NCI-H1694 treated with DMSO at 0.1 percent for 48 hours (cell line): ENCODE measurements around the gene ANAPC1.
"Not testable (repeated sequence)": the region's sequence is repeated elsewhere in the genome, so short reads cannot be mapped to it uniquely, and the experiment has no call there.

ENCODE experiments used
- DNase-seq: peaks from one replicate; lab custom pipeline; 2025; lab: John Stamatoyannopoulos, UW

The ANAPC1 gene

DNA sequence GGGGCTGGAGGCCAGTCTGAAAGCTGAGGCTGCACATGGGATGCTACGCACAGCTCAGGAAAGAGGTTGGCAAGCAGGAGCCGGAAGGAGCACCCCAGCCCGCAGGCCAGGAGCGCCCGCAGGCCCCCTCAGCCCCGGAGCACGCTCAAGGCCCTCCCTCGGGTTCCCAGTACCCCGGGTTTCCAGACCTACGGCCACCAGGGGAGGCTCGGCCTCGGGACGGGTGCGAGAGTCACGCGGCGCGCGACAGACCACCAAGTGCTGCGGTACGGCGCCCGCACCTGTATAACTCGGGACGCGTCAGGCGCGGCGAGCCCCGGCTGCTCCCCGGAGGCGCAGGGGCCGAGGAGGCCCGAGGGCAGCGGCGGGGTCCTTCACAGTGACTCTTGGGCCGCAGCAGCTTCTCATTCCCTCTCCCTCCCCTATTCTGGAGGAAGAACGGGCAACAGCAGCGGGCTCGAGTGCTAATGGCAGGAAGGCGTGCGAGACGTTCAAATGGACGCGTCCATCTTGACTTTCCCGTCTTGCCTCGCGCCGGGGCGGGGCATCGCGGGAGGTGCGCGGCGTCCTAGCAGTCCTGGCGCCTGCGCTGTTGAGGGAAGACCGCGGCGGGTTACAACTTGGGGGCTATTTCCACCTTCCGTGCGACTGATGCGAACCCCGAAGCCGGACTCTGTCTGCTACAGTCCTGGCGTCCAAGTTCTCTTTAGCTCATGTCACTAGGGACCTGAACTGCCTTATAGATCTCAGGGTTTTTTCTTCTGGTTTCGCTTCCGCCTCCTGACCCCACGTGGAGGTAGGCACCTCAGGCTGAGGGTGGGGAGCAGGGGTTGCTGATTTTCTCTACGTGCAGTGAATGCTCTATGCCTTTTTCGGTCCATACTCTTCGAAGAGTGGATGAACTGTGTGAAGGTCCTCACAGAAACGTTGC is at the start of gene ANAPC1:
Gene ANAPC1 (minus strand): TSS at position 533 of the 931 bp plus-strand sequence. CDS start 3,368 bp downstream, outside the sequence.
- peak; percentile 73 for DNase-seq

GRCh38 chr2:111932841-111933291 is 48.9 kb upstream of the ANAPC1 start:
- no peak for DNase-seq

DNA sequence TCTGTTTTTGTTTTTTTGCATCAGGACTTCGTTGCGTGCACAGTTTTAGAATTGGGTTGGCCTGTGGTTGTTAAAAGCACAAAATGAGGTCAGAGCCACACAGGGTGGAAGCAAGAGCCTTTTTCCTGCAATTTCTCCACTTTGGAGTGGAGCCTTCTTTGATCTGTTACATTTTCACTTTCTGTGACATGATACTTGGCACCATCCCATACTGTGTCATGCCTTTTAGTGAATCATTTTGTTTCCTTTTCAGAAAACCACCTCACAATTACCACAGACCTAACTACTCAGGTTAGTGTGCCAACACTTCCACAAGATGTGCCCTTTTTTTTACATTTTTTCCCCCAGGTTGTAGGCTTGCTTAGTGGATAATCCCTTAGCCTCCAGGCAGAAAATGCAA is 46.9 kb upstream of the ANAPC1 start:
- no peak for DNase-seq

GRCh38 chr2:111930409-111930808 is 46.4 kb upstream of the ANAPC1 start:
- no peak for DNase-seq

DNA sequence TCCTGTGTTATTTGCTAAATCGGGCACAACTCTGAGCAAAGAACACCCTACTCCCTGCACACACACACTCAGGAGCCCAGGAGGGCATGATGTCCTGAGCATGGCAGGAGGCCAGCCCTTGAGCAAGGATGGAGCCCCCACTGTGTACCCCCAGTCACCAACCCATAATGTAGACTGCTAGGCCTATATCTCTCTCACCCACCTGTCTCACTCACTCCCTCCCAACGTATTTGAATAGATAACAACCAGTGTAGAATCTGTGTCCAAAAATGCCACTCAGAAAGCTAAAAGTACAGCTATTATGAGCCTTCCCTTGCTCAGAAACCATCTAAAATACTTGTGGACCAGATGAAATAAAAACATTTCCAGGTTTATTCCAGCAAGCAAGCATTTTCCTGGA is 43.7 kb upstream of the ANAPC1 start:
- no peak for DNase-seq

GRCh38 chr2:111924617-111925107 is 40.7 kb upstream of the ANAPC1 start:
- DNase-seq = no peak

GRCh38 chr2:111923276-111923804 is 39.3 kb upstream of the ANAPC1 start:
- DNase-seq = no peak

- DNase-seq = no peak
These were observed 36.0 kb upstream of the ANAPC1 start for GRCh38 chr2:111919794-111920608.

DNA sequence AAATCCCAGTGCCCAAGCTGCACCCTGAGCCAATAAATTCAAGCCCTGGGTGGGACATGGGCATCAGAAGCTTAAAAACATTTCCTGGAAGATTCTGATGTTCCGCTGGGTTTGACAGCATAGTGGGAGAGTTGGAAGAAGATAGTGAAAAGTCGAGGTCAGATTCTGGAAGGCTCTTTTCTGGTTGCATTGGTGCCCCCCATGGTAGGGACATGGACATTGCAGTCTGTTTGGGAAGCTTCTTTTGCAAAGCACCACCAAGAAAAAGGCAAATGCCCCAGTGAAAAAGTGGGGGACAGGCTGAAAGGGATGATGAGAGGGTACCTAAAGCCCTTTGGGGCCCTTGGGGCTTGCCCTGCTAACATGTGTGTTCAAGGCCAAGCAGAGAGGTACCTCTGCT is 35.4 kb upstream of the ANAPC1 start:
- no peak for DNase-seq

GRCh38 chr2:111918383-111918806 is 34.4 kb upstream of the ANAPC1 start:
- no peak for DNase-seq

DNA sequence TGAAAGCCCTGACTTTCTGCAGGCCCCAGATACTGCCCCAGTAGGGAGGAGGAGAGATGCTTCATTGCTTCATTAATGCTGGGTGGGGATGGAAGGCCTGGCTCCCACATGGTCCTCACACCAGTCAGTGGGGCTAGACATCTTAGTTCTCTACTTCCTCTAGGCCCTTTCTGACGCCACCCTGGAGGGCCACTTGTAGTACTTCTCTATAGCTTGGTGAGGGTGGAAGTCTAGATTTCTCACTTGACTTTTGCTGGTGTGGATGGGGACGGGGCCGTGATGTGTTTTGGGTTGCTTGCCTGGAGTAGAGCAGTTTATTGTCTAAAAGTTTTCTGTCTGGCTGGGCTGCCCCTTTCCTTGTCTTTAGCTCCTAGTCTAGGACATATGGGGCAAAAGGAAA is 33.1 kb upstream of the ANAPC1 start:
- DNase-seq = no peak

- DNase-seq = no peak
These were observed 28.6 kb upstream of the ANAPC1 start for GRCh38 chr2:111912547-111912946.

GRCh38 chr2:111911295-111911977 is 27.4 kb upstream of the ANAPC1 start:
- not testable (repeated sequence) for DNase-seq

GRCh38 chr2:111910609-111911277 is 26.8 kb upstream of the ANAPC1 start:
- no peak for DNase-seq

DNA sequence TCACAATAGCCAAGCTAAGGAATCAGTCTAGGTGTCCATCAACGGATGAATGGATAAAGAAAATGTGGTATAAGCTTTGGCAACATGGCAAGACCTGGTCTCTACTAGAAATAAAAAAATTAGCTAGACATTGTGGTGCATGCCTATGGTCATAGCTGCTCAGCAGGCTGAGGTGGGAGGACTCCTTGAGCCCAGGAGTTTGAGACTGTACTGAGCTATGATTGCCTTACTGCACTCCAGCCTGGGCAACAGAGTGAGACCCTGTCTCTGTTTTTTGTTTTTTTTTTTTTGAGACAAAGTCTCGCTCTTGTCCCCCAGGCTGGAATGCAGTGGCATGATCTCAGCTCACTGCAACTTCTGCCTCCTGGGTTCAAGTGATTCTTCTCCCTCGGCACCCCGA is 26.0 kb upstream of the ANAPC1 start:
- DNase-seq = not testable (repeated sequence)

GRCh38 chr2:111909079-111909478 is 25.1 kb upstream of the ANAPC1 start:
- no peak for DNase-seq

GRCh38 chr2:111908578-111908977 is 24.6 kb upstream of the ANAPC1 start:
- no peak for DNase-seq

DNA sequence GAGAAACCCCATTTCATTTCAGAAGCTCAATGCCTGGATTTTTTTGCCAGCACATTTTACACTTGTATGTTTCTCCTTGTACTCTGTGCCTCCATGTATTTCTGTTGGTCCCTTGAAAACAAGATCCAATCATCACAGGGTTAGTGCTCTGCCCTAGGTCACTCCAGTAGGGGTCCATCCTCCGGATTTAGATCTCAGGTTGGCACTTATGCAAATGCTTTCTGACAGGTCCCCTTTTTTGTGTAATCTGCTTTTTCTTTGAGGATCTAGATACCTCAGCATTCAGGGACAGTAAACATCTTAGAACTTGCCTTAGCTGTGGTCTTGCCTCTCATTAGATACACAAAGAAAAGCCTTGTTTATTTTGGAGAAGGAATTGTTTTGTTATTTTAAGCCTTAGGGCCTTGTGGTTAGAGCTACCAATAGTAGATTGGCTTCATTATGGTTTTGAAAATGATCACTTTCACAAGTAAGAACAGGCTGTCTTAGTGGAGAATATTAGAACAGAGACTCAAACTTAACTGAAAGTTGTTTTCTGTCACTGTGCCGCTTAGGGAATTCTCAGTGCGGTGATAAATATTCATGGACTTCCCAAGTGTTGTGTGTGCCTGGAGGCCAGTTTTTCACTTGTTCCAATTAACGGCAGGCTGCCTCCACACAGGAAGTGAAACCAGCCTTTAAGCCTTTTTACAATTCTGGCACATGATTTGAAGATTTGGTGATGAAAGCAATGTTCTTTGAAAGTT is 22.2 kb upstream of the ANAPC1 start:
- DNase-seq = no peak

GRCh38 chr2:111905475-111905869 is 21.5 kb upstream of the ANAPC1 start:
- DNase-seq = not testable (repeated sequence)

DNA sequence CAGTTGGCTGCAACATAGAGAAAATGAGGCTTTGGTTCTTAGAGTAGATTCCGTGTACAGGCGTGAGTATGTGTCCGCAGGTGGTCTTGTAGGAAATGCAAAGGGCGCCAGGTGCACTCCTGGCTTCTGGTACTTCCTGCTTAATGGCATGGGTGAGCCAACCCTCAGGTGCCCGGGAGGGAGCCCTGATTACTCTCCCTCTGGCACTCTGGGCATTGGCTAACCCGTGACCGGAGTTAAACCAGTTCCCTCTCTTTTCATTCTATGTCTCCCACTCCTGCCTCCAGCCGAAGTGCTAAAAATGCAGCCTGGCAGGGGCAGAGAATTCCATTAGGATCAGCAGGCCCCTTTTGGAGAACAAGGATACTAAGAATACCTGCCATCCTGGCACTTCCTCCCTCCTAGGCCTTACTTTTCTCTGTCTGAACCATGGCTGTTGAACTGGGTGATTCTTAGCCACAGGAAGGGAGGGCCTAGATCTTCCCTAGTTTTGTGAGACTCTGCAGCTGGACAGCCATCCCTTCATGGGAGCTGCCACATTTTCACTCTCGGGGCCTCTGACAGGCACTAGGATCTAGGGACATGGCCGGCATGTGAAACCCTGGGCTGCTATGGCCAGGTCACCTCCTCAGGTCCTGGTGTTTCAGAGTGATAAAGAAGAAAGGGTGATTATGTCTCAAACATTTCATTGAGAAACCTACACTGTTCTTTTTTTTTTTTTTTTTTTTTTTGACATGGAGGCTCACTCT is 20.9 kb upstream of the ANAPC1 start:
- no peak for DNase-seq
